ENCODE results near the gene AXIN2.
"Not testable (repeated sequence)": the region's sequence is repeated elsewhere in the genome, so short reads cannot be mapped to it uniquely, and the experiment has no call there.

Gene AXIN2

GRCh38 chr17:65484405-65484804, 77.0 kb downstream of the AXIN2 start:
- not testable (repeated sequence) for DNase-seq (ENCODE audit: low read depth)

GRCh38 chr17:65483438-65483837, 78.0 kb downstream of the AXIN2 start:
- DNase-seq (ENCODE audit: low read depth): no peak

- DNase-seq (ENCODE audit: low read depth): no peak
Observed at GRCh38 chr17:65482201-65482600, 79.2 kb downstream of the AXIN2 start.

GRCh38 chr17:65479282-65479681, 82.2 kb downstream of the AXIN2 start:
- DNase-seq (ENCODE audit: low read depth): no peak
